ENCODE results near the gene FBXO42.

The FBXO42 gene

GRCh38 chr1:16387201-16388188, 35.2 kb upstream of the FBXO42 start:
- peak overlapping the region; percentile 39 for H3K27ac ChIP-seq (ENCODE audit: insufficient read depth, low read length, poor library complexity, severe bottlenecking)
- H3K4me1 ChIP-seq (ENCODE audit: control insufficient read depth, insufficient read depth, low read length, poor library complexity, severe bottlenecking): peaks cover 36% of the 10 kb centered on the region
- H3K27me3 ChIP-seq (replicated peaks; ENCODE audit: control insufficient read depth, insufficient read depth, low read length, poor library complexity, severe bottlenecking): no peaks in the 10 kb centered on the region
- H3K4me3 ChIP-seq (ENCODE audit: insufficient read depth, low read depth, low read length, poor library complexity, severe bottlenecking): peak overlapping the region; percentile 29
- H3K36me3 ChIP-seq (ENCODE audit: control insufficient read depth, insufficient read depth, low read length): peaks cover under 1% of the 10 kb centered on the region
- no peaks in the 10 kb centered on the region for H3K9me3 ChIP-seq (ENCODE audit: control insufficient read depth, low read length)
- DNase-seq: no peak

- Histone ChIP-seq H3K27me3 (replicated peaks; ENCODE audit: control insufficient read depth, insufficient read depth, low read length, poor library complexity, severe bottlenecking) (no peaks in the 10 kb centered on the region), H3K9me3 (ENCODE audit: control insufficient read depth, low read length) (no peaks in the 10 kb centered on the region), H3K27ac (ENCODE audit: insufficient read depth, low read length, poor library complexity, severe bottlenecking) (peak overlapping the region; percentile 39), H3K36me3 (ENCODE audit: control insufficient read depth, insufficient read depth, low read length) (no peaks in the 10 kb centered on the region), H3K4me3 (ENCODE audit: insufficient read depth, low read depth, low read length, poor library complexity, severe bottlenecking) (peak overlapping the region; percentile 29), H3K4me1 (ENCODE audit: control insufficient read depth, insufficient read depth, low read length, poor library complexity, severe bottlenecking) (peaks cover 36% of the 10 kb centered on the region)
- DNase-seq: no peak
Measured at GRCh38 chr1:16386454-16387113, 34.3 kb upstream of the FBXO42 start.

GRCh38 chr1:16385659-16386453, 33.6 kb upstream of the FBXO42 start:
- peaks cover 28% of the 10 kb centered on the region for H3K4me1 ChIP-seq (ENCODE audit: control insufficient read depth, insufficient read depth, low read length, poor library complexity, severe bottlenecking)
- DNase-seq: no peak
- no peaks in the 10 kb centered on the region for H3K9me3 ChIP-seq (ENCODE audit: control insufficient read depth, low read length)
- no peak overlapping the region for H3K4me3 ChIP-seq (ENCODE audit: insufficient read depth, low read depth, low read length, poor library complexity, severe bottlenecking)
- no peaks in the 10 kb centered on the region for H3K36me3 ChIP-seq (ENCODE audit: control insufficient read depth, insufficient read depth, low read length)
- H3K27ac ChIP-seq (ENCODE audit: insufficient read depth, low read length, poor library complexity, severe bottlenecking): peak overlapping the region; percentile 13
- no peaks in the 10 kb centered on the region for H3K27me3 ChIP-seq (replicated peaks; ENCODE audit: control insufficient read depth, insufficient read depth, low read length, poor library complexity, severe bottlenecking)

- H3K4me1 ChIP-seq (ENCODE audit: control insufficient read depth, insufficient read depth, low read length, poor library complexity, severe bottlenecking): peaks cover 32% of the 10 kb centered on the region
- H3K36me3 ChIP-seq (ENCODE audit: control insufficient read depth, insufficient read depth, low read length): no peaks in the 10 kb centered on the region
- DNase-seq: no peak
- no peaks in the 10 kb centered on the region for H3K9me3 ChIP-seq (ENCODE audit: control insufficient read depth, low read length)
- H3K27me3 ChIP-seq (replicated peaks; ENCODE audit: control insufficient read depth, insufficient read depth, low read length, poor library complexity, severe bottlenecking): no peaks in the 10 kb centered on the region
- H3K27ac ChIP-seq (ENCODE audit: insufficient read depth, low read length, poor library complexity, severe bottlenecking): no peak overlapping the region
- H3K4me3 ChIP-seq (ENCODE audit: insufficient read depth, low read depth, low read length, poor library complexity, severe bottlenecking): no peak overlapping the region
Measured at GRCh38 chr1:16383888-16384287, 31.6 kb upstream of the FBXO42 start.

- no peak for DNase-seq
- Histone ChIP-seq H3K9me3 (ENCODE audit: control insufficient read depth, low read length) (no peaks in the 10 kb centered on the region), H3K4me3 (ENCODE audit: insufficient read depth, low read depth, low read length, poor library complexity, severe bottlenecking) (no peak overlapping the region), H3K4me1 (ENCODE audit: control insufficient read depth, insufficient read depth, low read length, poor library complexity, severe bottlenecking) (peaks cover 20% of the 10 kb centered on the region), H3K27me3 (replicated peaks; ENCODE audit: control insufficient read depth, insufficient read depth, low read length, poor library complexity, severe bottlenecking) (no peaks in the 10 kb centered on the region), H3K27ac (ENCODE audit: insufficient read depth, low read length, poor library complexity, severe bottlenecking) (no peak overlapping the region), H3K36me3 (ENCODE audit: control insufficient read depth, insufficient read depth, low read length) (no peaks in the 10 kb centered on the region)
Measured at GRCh38 chr1:16380868-16381267, 28.6 kb upstream of the FBXO42 start.

- peaks cover 20% of the 10 kb centered on the region for H3K4me1 ChIP-seq (ENCODE audit: control insufficient read depth, insufficient read depth, low read length, poor library complexity, severe bottlenecking)
Measured at GRCh38 chr1:16378443-16378842, 26.2 kb upstream of the FBXO42 start.

GRCh38 chr1:16376971-16377370, 24.7 kb upstream of the FBXO42 start:
- H3K4me1 ChIP-seq (ENCODE audit: control insufficient read depth, insufficient read depth, low read length, poor library complexity, severe bottlenecking): peaks cover 27% of the 10 kb centered on the region
- H3K9me3 ChIP-seq (ENCODE audit: control insufficient read depth, low read length): no peaks in the 10 kb centered on the region
- no peaks in the 10 kb centered on the region for H3K36me3 ChIP-seq (ENCODE audit: control insufficient read depth, insufficient read depth, low read length)
- H3K27ac ChIP-seq (ENCODE audit: insufficient read depth, low read length, poor library complexity, severe bottlenecking): no peak overlapping the region
- H3K27me3 ChIP-seq (replicated peaks; ENCODE audit: control insufficient read depth, insufficient read depth, low read length, poor library complexity, severe bottlenecking): no peaks in the 10 kb centered on the region
- DNase-seq: no peak
- no peak overlapping the region for H3K4me3 ChIP-seq (ENCODE audit: insufficient read depth, low read depth, low read length, poor library complexity, severe bottlenecking)

More at GRCh38 chr1:16378443-16378842, 26.2 kb upstream of the FBXO42 start:
- no peak for DNase-seq
- no peak overlapping the region for H3K4me3 ChIP-seq (ENCODE audit: insufficient read depth, low read depth, low read length, poor library complexity, severe bottlenecking)
- no peaks in the 10 kb centered on the region for H3K9me3 ChIP-seq (ENCODE audit: control insufficient read depth, low read length)
- no peaks in the 10 kb centered on the region for H3K27me3 ChIP-seq (replicated peaks; ENCODE audit: control insufficient read depth, insufficient read depth, low read length, poor library complexity, severe bottlenecking)
- no peaks in the 10 kb centered on the region for H3K36me3 ChIP-seq (ENCODE audit: control insufficient read depth, insufficient read depth, low read length)
- no peak overlapping the region for H3K27ac ChIP-seq (ENCODE audit: insufficient read depth, low read length, poor library complexity, severe bottlenecking)

GRCh38 chr1:16375521-16376340, 23.5 kb upstream of the FBXO42 start:
- no peak overlapping the region for H3K27ac ChIP-seq (ENCODE audit: insufficient read depth, low read length, poor library complexity, severe bottlenecking)

GRCh38 chr1:16374266-16374665, 22.0 kb upstream of the FBXO42 start:
- no peaks in the 10 kb centered on the region for H3K36me3 ChIP-seq (ENCODE audit: control insufficient read depth, insufficient read depth, low read length)
- H3K27ac ChIP-seq (ENCODE audit: insufficient read depth, low read length, poor library complexity, severe bottlenecking): no peak overlapping the region
- no peaks in the 10 kb centered on the region for H3K9me3 ChIP-seq (ENCODE audit: control insufficient read depth, low read length)
- DNase-seq: no peak
- H3K4me3 ChIP-seq (ENCODE audit: insufficient read depth, low read depth, low read length, poor library complexity, severe bottlenecking): no peak overlapping the region
- H3K4me1 ChIP-seq (ENCODE audit: control insufficient read depth, insufficient read depth, low read length, poor library complexity, severe bottlenecking): peaks cover 37% of the 10 kb centered on the region
- no peaks in the 10 kb centered on the region for H3K27me3 ChIP-seq (replicated peaks; ENCODE audit: control insufficient read depth, insufficient read depth, low read length, poor library complexity, severe bottlenecking)

More at GRCh38 chr1:16375521-16376340, 23.5 kb upstream of the FBXO42 start:
- no peaks in the 10 kb centered on the region for H3K36me3 ChIP-seq (ENCODE audit: control insufficient read depth, insufficient read depth, low read length)
- H3K27me3 ChIP-seq (replicated peaks; ENCODE audit: control insufficient read depth, insufficient read depth, low read length, poor library complexity, severe bottlenecking): no peaks in the 10 kb centered on the region
- H3K4me3 ChIP-seq (ENCODE audit: insufficient read depth, low read depth, low read length, poor library complexity, severe bottlenecking): no peak overlapping the region
- H3K4me1 ChIP-seq (ENCODE audit: control insufficient read depth, insufficient read depth, low read length, poor library complexity, severe bottlenecking): peaks cover 38% of the 10 kb centered on the region
- no peaks in the 10 kb centered on the region for H3K9me3 ChIP-seq (ENCODE audit: control insufficient read depth, low read length)
- DNase-seq: no peak
